Activated T-helper 9 cell treated with anti-CD3 and anti-CD28 coated beads, Interleukin-2, amount 50 U/mL, for 16 hours (primary cell): ENCODE measurements around the gene GNAQ.
"Not testable (repeated sequence)": the region's sequence is repeated elsewhere in the genome, so short reads cannot be mapped to it uniquely, and the experiment has no call there.

ENCODE experiments used
- DNase-seq: peaks from one replicate; pipeline ENCODE4 v3.0.0-alpha.2; 2020; ENCODE audit warnings: low read depth

Gene GNAQ

GRCh38 chr9:77901771-77902170 lies 129.8 kb downstream of the GNAQ start:
- no peak for DNase-seq

- no peak for DNase-seq
These were observed 130.6 kb downstream of the GNAQ start for GRCh38 chr9:77901018-77901417.

- DNase-seq: no peak
These were observed 131.8 kb downstream of the GNAQ start for GRCh38 chr9:77899679-77900354.

GRCh38 chr9:77898864-77899263 lies 132.7 kb downstream of the GNAQ start:
- DNase-seq: no peak

- DNase-seq: no peak
These were observed 134.5 kb downstream of the GNAQ start for GRCh38 chr9:77896938-77897667.

- DNase-seq: no peak
These were observed 135.2 kb downstream of the GNAQ start for GRCh38 chr9:77896269-77896937.

GRCh38 chr9:77893706-77894105 lies 137.9 kb downstream of the GNAQ start:
- DNase-seq: no peak

GRCh38 chr9:77892955-77893514 lies 138.6 kb downstream of the GNAQ start:
- no peak for DNase-seq

- DNase-seq: no peak
These were observed 139.4 kb downstream of the GNAQ start for GRCh38 chr9:77892171-77892570.

- no peak for DNase-seq
These were observed 140.3 kb downstream of the GNAQ start for GRCh38 chr9:77891128-77891800.

GRCh38 chr9:77887662-77888061 lies 143.9 kb downstream of the GNAQ start:
- no peak for DNase-seq

GRCh38 chr9:77885104-77885672 lies 146.4 kb downstream of the GNAQ start:
- DNase-seq: no peak

- DNase-seq: no peak
These were observed 147.5 kb downstream of the GNAQ start for GRCh38 chr9:77883846-77884771.

- DNase-seq: no peak
These were observed 148.5 kb downstream of the GNAQ start for GRCh38 chr9:77883133-77883532.

GRCh38 chr9:77882294-77882693 lies 149.3 kb downstream of the GNAQ start:
- no peak for DNase-seq

- DNase-seq: not testable (repeated sequence)
These were observed 150.0 kb downstream of the GNAQ start for GRCh38 chr9:77881634-77882033.

GRCh38 chr9:77881111-77881510 lies 150.5 kb downstream of the GNAQ start:
- DNase-seq: no peak

- DNase-seq: no peak
These were observed 152.1 kb downstream of the GNAQ start for GRCh38 chr9:77879437-77879943.

- not testable (repeated sequence) for DNase-seq
These were observed 152.8 kb downstream of the GNAQ start for GRCh38 chr9:77878793-77879192.

GRCh38 chr9:77877976-77878375 lies 153.6 kb downstream of the GNAQ start:
- DNase-seq: no peak

- DNase-seq: no peak
These were observed 155.0 kb downstream of the GNAQ start for GRCh38 chr9:77876590-77876989.
